COLO668 (cell line): ENCODE measurements around the gene XRCC6.
"Not testable (repeated sequence)": the region's sequence is repeated elsewhere in the genome, so short reads cannot be mapped to it uniquely, and the experiment has no call there.

Source experiments
- DNase-seq: peaks from one replicate; lab custom pipeline; 2025; ENCODE audit not compliant: unreplicated experiment; lab: John Stamatoyannopoulos, UW

XRCC6 gene

DNA sequence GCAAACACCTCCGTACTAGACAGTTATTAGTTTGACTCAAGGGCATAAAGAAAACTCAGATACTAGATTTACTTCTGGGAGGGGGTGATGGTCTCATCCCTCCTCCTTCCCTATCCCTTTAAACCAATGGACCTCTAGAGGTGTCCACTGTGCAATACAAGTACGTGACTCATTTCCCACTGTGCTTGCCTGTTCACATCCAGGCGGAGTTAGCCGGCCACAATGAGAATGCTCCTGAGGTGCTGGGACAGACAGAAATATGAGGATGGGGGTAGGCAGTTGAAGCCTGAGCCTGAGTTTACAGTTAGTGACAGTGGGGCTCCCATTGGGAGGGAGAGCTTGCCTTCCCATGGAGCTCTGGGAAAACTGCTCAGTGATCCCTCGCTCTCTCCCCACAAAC, 23.0 kb upstream of the XRCC6 start:
- DNase-seq: no peak

DNA sequence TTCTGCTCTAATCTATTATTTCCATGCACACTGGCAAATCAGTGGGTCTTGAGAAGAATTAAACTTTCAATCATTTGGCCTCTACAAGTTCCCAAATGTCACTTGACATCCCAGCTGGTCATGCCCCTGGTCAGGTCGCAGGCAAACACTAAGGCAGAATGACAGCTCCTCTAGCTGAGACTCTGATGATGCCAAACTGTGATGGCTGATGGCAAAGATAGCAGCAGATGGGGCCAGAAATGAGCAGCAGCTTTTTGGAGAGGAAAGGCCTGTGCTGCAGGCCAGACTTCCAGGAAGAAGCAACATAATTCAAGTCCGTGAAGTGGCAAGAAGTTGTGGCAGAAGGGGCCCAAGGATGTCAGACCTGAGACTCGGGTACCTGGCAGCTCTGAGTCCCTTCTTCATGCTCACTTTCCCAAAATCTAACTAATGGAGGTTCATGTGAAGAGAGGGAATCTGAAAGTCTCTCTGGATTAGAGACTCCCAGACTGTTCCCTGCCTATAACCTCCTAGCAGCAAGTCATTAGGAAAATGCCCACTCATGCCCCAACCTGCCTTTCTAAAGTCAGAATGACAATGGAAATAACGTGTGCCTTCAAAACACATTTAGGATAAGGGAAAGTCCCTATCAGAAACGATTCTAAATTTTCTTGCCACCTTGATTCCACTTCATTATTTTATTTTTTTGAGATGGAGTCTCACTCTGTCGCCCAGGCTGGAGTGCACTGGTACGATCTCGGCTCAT, 22.0 kb upstream of the XRCC6 start:
- DNase-seq: no peak

DNA sequence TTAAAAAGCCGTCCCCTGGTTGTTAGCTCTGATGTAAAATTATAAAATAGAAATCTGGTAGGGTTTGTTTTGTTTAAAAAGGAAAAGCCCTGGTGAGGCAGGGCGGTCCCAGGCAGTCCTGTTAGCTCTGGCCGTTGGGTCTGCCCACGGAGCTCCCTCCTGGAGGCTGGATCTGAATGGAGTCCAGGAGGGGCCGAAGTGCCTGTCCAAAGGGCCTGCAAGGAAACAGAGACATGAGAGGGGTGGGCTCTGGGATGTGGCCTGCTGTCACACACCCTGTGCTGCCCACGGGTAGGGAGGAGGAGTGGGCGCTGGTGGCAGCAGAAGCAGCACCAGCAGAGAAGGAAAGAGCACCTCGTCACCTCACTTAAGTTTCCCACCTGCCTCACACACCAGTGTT, 20.1 kb upstream of the XRCC6 start:
- no peak for DNase-seq

DNA sequence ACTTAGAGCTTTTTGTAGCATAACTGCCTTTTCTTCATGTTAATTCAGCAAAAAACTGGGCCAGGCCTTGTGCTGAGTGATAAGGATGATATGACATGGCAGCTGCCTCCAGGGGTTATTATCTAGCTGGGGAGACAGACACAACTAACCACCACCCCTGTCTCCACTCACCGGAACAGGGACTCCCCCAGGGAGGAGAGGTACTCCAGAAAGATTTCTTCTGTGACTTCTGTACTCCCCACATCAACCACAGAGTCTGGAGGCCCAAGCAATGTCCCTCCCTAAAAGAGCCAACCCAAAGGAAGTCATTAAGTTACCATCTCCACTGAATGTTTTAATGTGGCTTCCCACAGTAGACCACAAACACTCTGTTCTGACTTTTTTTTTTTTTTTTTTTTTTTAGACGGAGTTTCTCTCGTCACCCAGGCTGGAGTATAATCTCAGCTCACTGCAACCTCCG, 17.2 kb upstream of the XRCC6 start:
- no peak for DNase-seq

DNA sequence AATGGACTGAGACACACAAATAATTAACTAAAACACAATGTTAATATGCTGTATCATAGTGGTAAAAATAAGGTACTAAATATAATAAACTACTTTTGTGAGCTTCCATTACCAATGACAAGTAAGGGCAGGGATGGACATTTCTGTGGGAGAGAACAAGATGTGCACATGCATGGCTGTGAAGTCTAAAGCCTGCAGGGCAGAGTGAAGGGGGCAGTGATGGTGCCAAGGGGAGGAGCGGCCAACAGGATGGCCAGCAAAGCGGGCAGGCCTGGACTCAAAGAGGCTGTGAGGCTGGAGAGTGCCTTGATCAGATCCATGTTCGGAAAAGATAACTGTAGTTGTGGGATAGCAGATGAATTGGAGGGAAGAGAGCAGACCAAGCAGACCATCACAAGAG, 12.7 kb upstream of the XRCC6 start:
- DNase-seq: no peak

DNA sequence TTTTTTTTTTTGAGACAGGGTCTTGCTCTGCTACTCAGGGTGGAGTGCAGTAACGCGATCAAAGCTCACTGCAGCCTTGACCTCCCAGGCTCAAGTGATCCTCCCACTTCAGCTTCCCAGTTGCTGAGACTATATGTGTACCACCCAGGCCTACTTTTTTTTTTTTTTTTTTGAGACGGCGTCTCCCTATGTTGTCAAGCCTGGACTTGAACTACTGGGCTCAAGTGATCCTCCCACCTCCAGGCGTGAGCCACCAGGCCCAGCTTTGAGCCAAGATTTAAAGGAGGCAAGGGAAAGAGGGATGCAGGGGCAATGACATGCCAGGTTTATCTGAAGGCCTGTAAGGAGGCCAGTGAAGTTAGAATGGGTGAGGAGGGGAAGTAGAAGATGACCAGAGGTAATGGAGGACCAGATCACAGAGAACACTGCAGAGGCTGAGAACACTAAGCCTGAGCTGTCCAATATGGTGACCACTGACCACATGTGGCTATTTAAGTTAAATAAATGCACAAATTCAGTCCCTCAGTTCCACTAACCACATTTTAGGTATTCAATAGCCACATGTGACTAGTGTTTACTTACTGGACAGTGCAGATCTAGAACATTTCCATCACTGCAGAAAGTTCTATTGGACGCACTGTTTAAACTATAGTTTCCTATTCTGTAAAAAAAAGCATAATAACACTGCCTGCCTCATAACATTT, 8.3 kb upstream of the XRCC6 start:
- no peak for DNase-seq

DNA sequence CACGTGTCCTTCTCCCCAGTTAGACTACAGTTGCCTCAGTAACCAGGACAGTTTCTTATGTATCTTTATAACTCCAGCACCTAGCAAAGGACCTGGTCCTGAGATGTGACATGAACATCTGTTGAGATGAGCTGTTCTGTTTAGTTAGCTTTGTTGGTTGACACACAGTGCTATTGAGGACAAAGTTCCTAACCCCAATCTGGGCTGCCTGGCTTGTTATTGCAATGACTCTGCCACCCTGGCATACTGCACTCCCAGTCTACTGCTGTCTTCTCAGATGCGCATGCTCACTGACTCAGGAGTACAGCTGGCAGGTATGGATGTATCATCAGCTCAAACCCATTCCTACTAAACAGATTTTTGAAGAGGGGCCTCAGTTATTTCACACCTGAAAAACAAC, 7.6 kb upstream of the XRCC6 start:
- DNase-seq: no peak

DNA sequence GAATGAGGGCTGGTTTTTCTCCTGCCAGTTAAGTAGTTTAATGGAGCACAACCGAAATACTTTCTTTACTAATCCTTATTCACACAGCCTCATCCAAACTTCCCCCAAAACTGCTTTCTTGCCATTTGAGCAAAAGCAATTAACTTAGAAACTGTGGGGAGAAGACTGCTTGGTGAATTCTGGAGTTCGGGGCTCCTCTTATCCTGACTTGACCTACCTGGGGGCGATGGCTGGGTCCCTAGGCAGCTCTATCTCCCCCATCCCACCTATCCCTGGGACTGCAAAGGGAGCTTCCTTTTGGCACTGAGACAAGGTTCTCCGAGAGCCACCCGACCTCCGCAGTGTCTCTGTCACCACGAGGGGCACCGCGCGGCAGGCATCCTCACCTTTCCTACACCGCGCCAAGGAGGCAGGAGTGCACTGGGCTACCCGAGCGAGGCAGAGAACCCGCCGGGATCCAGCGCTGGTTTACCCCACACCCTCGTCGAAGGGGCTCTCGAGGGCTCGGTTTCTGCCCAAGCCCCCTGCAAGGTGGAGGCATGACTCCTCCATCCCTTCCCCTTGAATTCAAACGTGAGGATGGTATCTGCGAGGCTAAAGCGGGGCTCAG, 1.0 kb upstream of the XRCC6 start:
- peak; percentile 69 for DNase-seq

DNA sequence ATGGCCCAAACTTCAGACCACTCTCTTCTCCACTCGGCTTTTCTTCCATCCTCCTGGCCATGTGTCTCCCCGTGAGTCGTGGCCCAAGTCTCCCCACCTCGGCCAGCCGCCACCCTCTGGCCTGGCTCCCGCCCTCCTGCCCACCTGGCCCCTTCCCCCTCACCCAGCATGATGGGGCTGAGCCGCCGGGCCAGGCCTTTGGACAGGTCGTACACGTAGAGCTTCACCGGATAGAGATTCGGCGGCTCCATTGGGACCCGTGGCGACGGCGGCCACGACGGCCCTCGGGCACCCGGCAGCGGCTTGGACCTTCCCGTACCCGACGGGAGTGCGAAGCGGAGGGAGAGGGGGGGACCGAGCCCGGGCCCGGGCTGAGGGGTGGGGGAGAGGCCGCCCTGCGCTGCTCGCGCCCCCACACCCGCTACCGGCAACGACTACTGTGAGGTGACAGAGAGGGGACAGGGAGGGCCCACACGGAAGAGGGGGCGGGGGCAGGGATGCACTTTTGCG, 451 bp upstream of the XRCC6 start, which contains the start of gene DESI1:
Gene DESI1, minus strand, starts transcription at position 455 of the 510 bp plus-strand sequence. Its CDS starts 204 bp downstream, at position 251.
- peak; percentile 68 for DNase-seq

DNA sequence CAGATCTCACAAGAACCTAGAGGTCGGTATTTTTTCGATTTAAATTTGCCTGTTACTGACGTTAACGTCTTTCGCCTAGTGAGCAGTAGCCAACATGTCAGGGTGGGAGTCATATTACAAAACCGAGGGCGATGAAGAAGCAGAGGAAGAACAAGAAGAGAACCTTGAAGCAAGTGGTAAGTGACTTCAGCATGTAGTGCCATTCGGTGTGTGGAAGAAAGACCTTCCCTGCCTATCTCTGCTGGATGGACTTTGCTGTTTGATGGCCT, 750 bp downstream of the XRCC6 start:
- DNase-seq: no peak

DNA sequence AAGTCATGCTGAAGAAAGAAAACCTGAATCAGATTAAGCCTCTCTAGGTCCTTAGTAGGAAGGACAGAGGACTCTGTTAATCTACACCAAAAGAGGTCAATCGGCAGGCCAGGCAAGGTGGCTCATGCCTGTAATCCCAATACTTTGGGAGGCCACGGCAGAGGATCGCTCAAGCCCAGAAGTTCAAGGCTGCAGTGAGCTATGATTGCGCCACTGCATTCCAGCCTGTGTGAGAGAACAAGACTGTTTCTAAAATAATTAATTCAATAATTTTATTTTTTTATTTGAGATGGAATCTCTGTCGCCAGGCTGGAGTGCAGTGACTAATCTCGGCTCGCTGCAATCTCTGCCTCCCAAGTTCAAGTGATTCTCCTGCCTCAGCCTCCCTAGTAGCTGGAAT, 4.5 kb downstream of the XRCC6 start:
- no peak for DNase-seq

DNA sequence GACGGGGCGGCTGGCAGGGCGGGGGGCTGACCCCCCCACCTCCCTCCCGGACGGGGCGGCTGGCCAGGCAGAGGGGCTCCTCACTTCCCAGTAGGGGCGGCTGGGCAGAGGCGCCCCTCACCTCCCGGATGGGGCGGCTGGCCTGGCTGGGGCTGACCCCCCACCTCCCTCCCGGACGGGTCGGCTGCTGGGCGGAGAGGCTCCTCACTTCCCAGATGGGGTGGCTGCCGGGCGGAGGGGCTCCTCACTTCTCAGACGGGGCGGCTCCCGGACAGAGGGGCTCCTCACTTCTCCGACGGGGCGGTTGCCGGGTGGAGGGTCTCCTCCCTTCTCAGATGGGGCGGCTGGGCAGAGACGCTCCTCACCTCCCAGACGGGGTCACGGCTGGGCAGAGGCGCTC, 10.0 kb downstream of the XRCC6 start:
- DNase-seq: not testable (repeated sequence)

DNA sequence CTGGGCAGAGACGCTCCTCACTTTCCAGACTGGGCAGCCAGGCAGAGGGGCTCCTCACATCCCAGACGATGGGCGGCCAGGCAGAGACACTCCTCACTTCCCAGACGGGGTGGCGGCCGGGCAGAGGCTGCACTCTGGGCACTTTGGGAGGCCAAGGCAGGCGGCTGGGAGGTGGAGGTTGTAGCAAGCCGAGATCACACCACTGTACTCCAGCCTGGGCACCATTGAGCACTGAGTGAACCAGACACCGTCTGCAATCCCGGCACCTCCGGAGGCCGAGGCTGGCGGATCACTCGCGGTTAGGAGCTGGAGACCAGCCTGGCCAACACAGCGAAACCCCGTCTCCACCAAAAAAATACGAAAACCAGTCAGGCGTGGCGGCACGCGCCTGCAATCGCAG, 10.5 kb downstream of the XRCC6 start:
- DNase-seq: not testable (repeated sequence)

DNA sequence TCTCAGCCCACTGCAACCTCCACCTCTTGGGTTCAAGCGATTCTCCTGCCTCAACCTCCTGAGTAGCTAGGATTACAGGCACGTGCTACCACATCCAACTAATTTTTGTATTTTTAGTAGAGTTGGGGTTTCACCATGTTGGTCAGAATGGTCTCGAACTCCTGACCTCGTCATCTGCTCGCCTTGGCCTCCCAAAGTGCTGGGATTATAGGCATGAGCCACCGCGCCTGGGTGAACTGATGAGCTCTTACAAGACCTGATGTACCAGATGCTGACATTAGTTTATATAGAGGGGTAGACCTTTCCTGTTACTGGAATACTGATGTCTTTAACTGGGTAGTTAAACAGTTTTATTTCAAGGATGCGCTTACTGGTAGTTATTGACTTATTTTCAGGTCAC, 13.5 kb downstream of the XRCC6 start:
- not testable (repeated sequence) for DNase-seq

DNA sequence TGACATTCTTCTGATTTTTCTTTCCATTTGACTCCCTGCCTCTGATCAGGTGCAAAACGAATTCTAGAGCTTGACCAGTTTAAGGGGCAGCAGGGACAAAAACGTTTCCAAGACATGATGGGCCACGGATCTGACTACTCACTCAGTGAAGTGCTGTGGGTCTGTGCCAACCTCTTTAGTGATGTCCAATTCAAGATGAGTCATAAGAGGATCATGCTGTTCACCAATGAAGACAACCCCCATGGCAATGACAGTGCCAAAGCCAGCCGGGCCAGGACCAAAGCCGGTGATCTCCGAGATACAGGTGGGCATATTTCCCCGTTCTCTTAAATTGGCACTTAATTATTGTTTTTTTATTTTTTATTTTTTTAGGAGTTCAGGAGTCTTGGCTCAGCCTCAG, 15.4 kb downstream of the XRCC6 start:
- no peak for DNase-seq

DNA sequence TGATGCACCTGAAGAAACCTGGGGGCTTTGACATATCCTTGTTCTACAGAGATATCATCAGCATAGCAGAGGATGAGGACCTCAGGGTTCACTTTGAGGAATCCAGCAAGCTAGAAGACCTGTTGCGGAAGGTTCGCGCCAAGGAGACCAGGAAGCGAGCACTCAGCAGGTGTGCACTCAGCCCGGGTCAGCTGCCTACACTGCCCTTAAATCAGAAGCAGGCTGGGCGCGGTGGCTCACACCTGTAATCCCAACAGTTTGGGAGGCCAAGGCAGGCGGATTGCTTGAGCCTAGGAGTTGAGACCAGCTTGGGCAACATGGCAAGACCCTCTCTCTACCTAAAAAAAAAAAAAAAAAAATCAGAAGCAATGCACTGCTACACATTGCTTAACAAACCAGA, 16.5 kb downstream of the XRCC6 start:
- DNase-seq: not testable (repeated sequence)

DNA sequence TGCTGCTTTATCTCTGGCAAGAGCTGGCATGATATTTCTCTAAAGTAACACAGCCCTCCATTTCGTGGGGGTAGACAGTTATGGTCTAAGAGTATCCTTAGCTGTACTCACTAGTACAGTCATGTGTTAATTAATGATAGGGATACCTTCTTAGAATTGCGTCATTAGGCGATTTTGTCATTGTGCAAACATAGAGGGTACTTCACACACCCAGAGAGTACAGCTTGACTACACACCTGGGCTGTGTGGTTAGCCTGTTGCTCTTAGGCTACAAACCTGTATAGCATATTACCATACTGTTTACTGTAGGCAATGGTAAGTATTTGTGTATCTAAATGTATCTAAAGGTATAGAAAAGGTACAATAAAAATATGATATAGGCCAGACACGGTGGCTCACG, 17.0 kb downstream of the XRCC6 start:
- peak; percentile 3 for DNase-seq

DNA sequence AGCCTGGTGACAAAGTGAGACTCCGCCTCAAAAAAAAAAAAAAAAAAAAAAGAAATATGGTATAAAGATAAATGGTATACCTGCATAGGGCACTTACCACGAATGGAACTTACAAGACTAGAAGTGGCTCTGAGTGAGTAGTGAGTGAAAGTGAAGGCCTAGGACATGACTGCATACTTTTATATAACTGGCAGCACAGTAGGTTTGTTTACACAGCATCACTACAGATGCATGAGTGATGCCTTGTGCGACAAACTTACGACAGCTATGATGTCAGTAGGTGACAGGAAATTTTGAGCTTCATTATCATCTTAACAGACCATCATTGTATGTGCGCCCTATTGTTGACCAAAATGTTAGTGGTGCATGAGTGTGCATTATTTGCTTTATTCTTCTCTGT, 17.7 kb downstream of the XRCC6 start:
- no peak for DNase-seq

DNA sequence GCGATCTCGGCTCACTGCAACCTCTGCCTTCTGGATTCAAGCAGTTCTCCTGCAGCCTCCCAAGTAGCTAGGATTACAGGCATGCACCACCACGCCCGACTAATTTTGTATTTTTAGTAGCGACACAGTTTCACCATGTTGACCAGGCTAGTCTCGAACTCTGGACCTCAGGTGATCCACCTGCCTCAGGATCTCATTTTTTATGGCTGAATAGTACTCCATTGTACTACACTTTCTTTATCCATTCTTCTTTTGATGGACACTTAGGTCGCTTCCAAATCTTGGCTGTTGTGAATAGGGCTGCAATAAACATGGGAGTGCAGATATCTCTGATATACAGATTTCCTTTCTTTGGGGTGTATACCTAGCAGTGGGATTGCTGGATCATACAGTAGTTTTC, 20.8 kb downstream of the XRCC6 start:
- no peak for DNase-seq

DNA sequence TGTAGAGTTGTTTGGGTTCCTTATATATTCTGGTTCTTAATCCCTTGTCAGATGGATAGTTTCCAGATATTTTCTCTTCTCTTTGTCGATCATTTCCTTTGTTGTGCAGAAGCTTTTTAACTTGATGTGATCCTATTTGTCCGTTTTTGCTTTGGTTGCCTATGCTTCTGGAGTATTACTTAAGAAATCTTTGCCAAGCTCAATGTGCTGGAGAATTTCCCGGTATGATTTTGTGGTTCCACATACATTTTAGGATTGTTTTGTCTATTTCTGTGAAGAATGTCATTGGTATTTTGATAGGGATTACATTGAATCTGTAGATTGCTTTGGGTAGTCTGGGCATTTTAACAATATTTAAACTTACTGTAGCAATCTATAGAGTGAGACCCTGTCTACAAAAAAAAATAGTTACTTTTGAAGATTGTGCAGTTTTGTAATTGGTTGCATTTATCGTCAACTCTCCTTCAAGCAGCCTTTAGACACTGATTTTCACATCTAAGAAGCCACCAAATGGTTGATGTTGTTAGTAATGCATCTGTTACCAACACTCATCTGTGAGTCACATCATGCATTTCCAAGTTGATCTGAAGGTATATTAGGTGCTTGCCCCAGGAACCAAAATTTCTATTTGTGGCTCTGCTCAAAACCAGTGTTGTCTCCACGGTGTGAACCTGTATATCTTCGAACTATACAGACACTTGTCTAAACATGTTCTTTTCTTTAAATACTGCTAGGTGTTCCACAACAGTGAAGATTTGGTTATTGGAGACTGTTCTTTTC, 21.4 kb downstream of the XRCC6 start:
- DNase-seq: no peak

DNA sequence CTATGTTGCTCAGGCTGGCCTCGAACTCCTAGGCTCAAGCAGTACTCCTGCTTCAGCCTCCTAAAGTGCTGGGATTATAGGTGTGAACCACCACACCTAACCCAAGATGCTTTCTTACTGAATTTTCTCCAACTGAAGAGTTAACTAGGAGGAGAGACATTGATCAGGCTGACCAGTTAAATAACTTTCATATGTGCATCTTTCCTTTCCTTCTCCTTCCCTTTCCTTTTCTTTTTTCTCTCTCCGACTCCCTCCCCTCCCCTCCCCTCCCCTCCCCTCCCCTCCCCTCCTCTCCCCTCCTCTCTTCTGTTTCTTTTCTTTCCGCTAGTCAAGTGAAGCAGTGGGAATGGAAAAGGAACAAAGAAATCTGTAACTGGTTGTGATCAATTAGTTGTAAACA, 26.7 kb downstream of the XRCC6 start:
- no peak for DNase-seq
